GM19455 (cell line): ENCODE results near the gene PNCK.
"Not testable (repeated sequence)": the region's sequence is repeated elsewhere in the genome, so short reads cannot be mapped to it uniquely, and the experiment has no call there.

Experiments used
- ATAC-seq: cut with Tn5 transposase; IDR thresholded peaks from one replicate; pipeline ENCODE4 v1.9.1; 2021; ENCODE audit not compliant: unreplicated experiment

PNCK gene

GRCh38 chrX:153699210-153699783, 25.7 kb upstream of the PNCK start:
- ATAC-seq = not testable (repeated sequence)

- no peak for ATAC-seq
Measured at GRCh38 chrX:153697924-153698865, 24.6 kb upstream of the PNCK start.

GRCh38 chrX:153696986-153697722, 23.5 kb upstream of the PNCK start:
- not testable (repeated sequence) for ATAC-seq

- not testable (repeated sequence) for ATAC-seq
Measured at GRCh38 chrX:153696538-153696937, 22.9 kb upstream of the PNCK start.

GRCh38 chrX:153696100-153696499, 22.5 kb upstream of the PNCK start:
- ATAC-seq = no peak

- ATAC-seq = no peak
Measured at GRCh38 chrX:153694687-153695270, 21.2 kb upstream of the PNCK start.

- not testable (repeated sequence) for ATAC-seq
Measured at GRCh38 chrX:153694256-153694655, 20.6 kb upstream of the PNCK start.

- no peak for ATAC-seq
Measured at GRCh38 chrX:153693216-153694086, 19.8 kb upstream of the PNCK start.

- ATAC-seq = no peak
Measured at GRCh38 chrX:153692611-153693156, 19.1 kb upstream of the PNCK start.

- no peak for ATAC-seq
Measured at GRCh38 chrX:153692003-153692402, 18.4 kb upstream of the PNCK start.

- not testable (repeated sequence) for ATAC-seq
Measured at GRCh38 chrX:153691032-153691827, 17.6 kb upstream of the PNCK start.

GRCh38 chrX:153690466-153690865, 16.9 kb upstream of the PNCK start:
- no peak for ATAC-seq

GRCh38 chrX:153689654-153690465, 16.2 kb upstream of the PNCK start:
- ATAC-seq = no peak

- ATAC-seq = no peak
Measured at GRCh38 chrX:153688911-153689590, 15.4 kb upstream of the PNCK start.

GRCh38 chrX:153688506-153688905, 14.9 kb upstream of the PNCK start:
- no peak for ATAC-seq

- no peak for ATAC-seq
Measured at GRCh38 chrX:153688071-153688470, 14.5 kb upstream of the PNCK start.

GRCh38 chrX:153687121-153688039, 13.8 kb upstream of the PNCK start, which contains the start of gene SLC6A8:
Gene SLC6A8 (plus strand): TSS chrX:153687926. CDS start chrX:153688575, 649 bp downstream.
- no peak for ATAC-seq
